Stimulated activated CD8-positive, alpha-beta memory T cell treated with anti-CD3 and anti-CD28 coated beads, Interleukin-7, amount 100 ng/mL, for 4 hours (primary cell): ENCODE results near the gene RAMP3.
A peak's percentile ranks its signal among the peaks of the same experiment; 100 is the strongest.
"Not testable (repeated sequence)": the region's sequence is repeated elsewhere in the genome, so short reads cannot be mapped to it uniquely, and the experiment has no call there.

Experiments
- DNase-seq, 2 donors: peaks; one replicate each; pipeline ENCODE4 v3.0.0-alpha.2; 2020; ENCODE audit warnings: low read depth in 2 of 2

Gene RAMP3

GRCh38 chr7:45131891-45132290 is 25.7 kb upstream of the RAMP3 start:
- no peak for DNase-seq

- DNase-seq = no peak
Measured at GRCh38 chr7:45132708-45133320, 24.8 kb upstream of the RAMP3 start.

GRCh38 chr7:45133352-45133751 is 24.2 kb upstream of the RAMP3 start:
- DNase-seq = no peak

- no peak for DNase-seq
Measured at GRCh38 chr7:45133877-45134276, 23.7 kb upstream of the RAMP3 start.

GRCh38 chr7:45136106-45137060 is 21.2 kb upstream of the RAMP3 start:
- DNase-seq = peak; percentile 35 to 55

GRCh38 chr7:45138433-45139267 is 18.9 kb upstream of the RAMP3 start:
- no peak for DNase-seq

GRCh38 chr7:45140827-45141226 is 16.8 kb upstream of the RAMP3 start:
- no peak for DNase-seq

GRCh38 chr7:45143616-45144015 is 14.0 kb upstream of the RAMP3 start:
- no peak for DNase-seq

- DNase-seq = no peak
Measured at GRCh38 chr7:45145881-45146280, 11.7 kb upstream of the RAMP3 start.

GRCh38 chr7:45146531-45147379 is 10.8 kb upstream of the RAMP3 start:
- DNase-seq = no peak

GRCh38 chr7:45147858-45148652 is 9.5 kb upstream of the RAMP3 start:
- no peak for DNase-seq

GRCh38 chr7:45148653-45148973 is 9.0 kb upstream of the RAMP3 start:
- DNase-seq = no peak

- DNase-seq = no peak
Measured at GRCh38 chr7:45149606-45150005, 8.0 kb upstream of the RAMP3 start.

- no peak for DNase-seq
Measured at GRCh38 chr7:45150199-45150598, 7.4 kb upstream of the RAMP3 start.

GRCh38 chr7:45151131-45151684 is 6.4 kb upstream of the RAMP3 start:
- DNase-seq = no peak

- no peak for DNase-seq
Measured at GRCh38 chr7:45151967-45152366, 5.6 kb upstream of the RAMP3 start.

GRCh38 chr7:45153233-45153632 is 4.4 kb upstream of the RAMP3 start:
- no peak for DNase-seq

- not testable (repeated sequence) for DNase-seq
Measured at GRCh38 chr7:45153861-45154260, 3.7 kb upstream of the RAMP3 start.

GRCh38 chr7:45155357-45155900 is 2.2 kb upstream of the RAMP3 start:
- no peak for DNase-seq

GRCh38 chr7:45155941-45156340 is 1.6 kb upstream of the RAMP3 start:
- no peak for DNase-seq
